ENCODE measurements around the gene TMEM53. TPM values are rescaled to one million over a fixed set of nuclear protein-coding genes. Genes with fewer than 3 reads are reported as not detected.

TMEM53 gene
- total RNA-seq, 1 experiment from 2014 or later: 5.9 TPM

GRCh38 chr1:44630116-44630515, 44.2 kb downstream of the TMEM53 start:
- no peak for DNase-seq (ENCODE audit: low read depth)

DNA sequence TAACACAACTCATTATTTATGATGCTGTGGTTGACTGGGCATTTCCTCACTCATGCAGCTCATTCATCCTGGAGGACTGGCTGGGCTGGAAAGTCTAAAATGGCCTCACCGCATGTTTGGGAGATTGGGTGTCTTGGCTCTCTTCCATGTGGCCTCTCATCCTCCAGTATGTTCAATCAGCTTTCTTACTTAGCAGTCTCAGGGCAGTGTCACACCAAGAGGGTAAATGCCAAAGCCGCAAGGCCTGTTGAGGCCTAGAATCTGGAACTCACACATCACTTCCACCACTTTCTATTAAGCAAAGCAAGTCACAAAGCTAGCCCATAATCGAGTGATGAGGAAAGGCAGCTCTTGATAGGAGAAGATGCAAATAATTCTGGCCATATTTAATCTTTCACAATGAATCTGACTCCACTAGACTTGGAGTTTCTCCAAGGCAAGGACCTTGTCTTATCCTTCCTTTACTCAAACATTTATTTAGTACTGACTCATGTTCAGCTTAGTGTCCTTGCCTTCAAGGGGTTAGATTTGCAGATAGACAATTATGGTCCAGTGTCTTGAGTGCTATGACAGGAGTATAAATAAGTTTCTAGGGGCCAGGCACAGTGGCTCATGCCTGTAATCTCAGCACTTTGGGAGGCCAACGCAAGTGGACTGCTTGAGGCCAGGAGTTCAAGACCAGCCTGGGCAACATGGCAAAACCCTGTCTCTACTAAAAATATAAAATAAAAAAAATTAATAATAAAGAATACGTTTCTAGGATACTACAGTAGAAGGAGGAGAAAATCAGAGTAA, 45.1 kb downstream of the TMEM53 start:
- no peak for DNase-seq (ENCODE audit: low read depth)

DNA sequence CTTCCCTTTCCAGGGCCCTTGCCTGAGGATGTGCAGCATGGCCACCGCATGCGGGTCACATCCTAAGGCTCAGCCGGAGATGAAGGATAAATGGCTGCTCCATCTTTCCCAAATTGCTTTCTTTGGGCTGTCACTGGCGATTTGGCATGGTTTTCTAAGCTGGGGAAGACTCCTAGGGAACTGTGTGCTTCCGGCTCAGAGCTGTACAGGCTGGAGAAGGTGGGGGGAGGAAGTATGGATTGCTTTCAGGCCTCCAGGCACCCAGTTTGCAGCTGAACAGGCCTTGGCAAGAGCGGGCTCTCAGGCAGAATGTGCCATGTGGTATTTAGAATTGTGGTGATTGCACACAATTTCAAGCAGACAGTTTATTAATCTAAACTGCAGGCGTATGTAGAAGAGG, 48.9 kb downstream of the TMEM53 start:
- no peak for DNase-seq (ENCODE audit: low read depth)

DNA sequence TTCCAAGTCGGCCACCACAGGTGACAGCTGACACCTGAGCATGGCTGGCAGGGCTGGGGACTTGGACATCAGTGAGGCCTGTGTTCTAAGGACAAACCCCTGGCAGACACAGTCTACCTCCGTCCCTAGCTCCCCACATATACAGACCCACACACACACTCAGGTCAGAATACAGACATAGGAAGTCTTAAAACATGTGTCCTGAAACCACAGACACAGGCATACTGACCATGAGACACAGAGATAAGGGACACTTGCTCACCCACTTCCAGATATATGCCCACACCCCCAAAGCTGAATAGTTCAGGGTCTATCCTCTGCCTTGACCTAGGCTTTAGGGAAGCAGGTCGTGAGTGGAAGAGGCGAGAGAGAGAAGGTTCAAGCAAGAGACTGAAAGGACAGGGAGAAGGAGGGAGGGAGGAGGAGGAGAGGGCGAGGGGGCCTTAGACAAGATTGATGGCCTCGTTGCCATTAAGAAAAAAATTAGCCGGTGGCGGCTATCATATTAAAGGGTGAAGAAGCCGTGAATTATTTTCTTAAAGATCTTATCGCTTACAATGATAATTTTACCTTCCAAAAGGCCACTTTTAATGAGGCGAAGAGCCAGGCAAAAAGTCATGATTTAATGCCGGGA, 49.9 kb downstream of the TMEM53 start:
- DNase-seq (ENCODE audit: low read depth): no peak

DNA sequence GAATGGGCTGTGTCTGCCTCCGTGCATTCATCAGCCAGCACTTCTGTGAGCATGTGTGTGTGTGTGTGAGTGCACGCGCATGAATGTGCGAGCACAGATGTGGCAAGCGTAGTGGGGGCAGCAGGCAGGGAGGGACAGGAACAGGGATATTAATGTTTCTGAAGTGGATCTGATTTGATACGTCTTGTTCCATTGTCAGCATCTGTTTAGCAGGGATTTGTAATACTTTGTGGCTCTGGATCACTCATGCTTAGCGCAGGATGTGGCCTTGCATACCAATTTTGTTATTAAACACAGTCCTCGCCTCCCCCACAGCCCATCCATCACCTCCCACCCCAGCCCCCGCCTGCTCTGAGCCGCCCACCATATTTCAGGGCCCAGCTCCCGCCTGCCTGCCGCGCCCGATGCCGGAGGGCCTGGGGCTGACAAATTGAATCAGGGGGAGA, 52.4 kb downstream of the TMEM53 start:
- DNase-seq (ENCODE audit: low read depth): no peak

DNA sequence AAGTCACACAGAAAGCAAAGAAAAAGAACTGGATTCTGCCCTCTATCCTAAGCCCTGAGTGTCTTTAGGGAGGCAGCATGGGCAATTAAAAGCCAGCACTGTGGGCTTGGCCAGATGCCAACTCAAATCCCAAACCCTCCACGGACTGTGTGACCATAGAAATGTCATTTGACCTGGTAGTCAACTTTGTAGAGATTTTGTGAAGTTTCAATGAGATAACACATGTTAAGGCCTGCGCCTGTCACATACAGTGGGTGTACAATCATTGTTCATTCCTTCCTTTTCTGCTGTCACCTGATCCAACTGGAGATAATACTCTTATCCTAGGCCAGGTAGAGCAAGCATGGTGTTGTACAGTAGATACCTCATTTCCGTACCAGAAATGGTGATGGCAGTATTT, 54.2 kb downstream of the TMEM53 start:
- no peak for DNase-seq (ENCODE audit: low read depth)

- no peak for DNase-seq (ENCODE audit: low read depth)
These were observed 54.9 kb downstream of the TMEM53 start for GRCh38 chr1:44619261-44619900.

DNA sequence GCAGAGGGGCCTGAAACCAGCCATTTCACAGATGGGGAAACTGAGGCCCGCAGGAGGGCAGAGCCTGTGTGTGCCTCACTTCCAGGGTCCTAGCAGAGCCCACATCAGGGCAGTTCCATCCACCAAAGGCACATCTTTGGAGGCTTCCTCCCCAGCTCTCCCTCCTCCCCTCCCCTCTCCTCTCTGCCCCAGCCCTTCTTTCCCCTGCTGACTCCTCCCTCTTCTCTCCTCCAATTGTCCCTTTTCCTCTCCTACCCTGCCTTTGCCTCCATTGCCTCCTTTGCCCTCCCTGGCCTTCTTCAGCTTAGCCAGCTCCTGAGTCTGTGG, 56.6 kb downstream of the TMEM53 start:
- DNase-seq (ENCODE audit: low read depth): no peak

DNA sequence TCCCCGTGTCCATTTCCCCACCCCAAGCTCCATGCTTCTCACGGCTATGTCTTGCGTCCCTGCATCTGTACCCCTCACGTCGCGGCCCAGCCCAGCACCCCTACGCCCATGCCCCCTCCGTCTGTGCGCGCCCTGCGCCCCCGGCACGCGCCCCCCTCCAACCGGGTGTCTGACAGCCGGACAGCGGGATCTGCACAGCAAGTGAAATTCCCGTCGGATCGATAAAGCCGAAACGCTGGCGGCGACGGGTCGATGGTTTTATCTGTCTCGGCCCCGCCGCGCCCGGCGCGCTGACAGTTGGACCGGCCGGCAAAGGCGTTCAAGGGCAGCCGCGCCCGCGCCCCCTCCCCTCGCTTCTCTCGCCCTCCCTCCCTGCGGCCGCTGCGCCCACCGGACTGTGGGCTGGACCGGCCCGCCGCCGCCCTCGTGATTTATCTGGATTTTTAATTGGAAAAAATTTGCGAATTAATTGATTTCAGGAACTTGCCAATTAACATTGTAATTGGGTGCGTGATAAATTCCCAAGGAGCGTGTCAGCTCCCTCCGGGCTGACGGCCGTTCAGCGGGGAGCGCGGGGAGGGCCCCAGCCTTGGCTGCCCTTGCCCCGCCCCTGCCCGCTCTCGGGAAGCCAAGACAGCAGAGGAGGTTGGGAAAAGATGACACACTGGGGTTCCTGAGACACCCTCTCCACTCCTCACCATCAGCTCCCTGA, 57.1 kb downstream of the TMEM53 start:
- DNase-seq (ENCODE audit: low read depth): peak; percentile 41

GRCh38 chr1:44616284-44616990, 57.8 kb downstream of the TMEM53 start:
- DNase-seq (ENCODE audit: low read depth): no peak

- DNase-seq (ENCODE audit: low read depth): no peak
These were observed 60.3 kb downstream of the TMEM53 start for GRCh38 chr1:44613941-44614340.

DNA sequence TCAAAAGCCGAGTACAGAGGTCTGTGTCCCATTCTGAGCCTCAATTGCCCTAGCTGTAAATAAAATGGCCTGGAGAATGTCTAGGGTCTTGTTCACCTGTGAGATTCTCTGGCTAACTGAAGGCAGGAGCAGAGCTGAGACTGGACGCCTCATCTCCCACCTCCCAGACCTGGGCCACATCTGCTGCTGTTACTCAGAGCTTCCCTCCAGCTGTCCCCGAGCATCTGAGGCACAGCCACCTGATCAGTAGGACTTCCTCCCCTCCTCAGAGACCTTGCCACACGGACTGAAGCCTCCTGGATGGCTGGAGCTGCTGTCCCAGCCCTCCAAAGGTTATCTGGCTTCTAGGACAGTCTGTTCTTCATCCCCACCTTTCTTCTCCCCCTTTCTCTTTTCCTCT, 62.4 kb downstream of the TMEM53 start:
- DNase-seq (ENCODE audit: low read depth): no peak

DNA sequence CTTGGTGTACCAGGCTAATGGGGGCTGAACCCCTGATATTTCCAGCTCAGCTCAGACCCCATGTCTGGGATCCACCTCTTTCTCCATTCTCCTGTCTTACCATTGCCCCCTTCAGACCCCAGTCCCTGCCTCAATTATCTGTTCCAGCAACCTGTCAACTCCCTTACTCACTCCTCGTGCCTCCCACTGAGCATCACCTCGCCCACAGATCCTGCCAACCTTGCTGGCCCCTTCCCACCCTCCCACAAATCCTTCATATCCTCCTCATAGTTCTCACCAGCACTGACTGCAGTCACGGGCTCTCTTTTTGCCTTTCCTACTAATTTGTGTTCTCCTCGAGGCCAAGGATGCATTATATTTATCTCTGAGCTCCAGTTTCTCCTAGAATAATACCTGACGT, 62.9 kb downstream of the TMEM53 start:
- no peak for DNase-seq (ENCODE audit: low read depth)

DNA sequence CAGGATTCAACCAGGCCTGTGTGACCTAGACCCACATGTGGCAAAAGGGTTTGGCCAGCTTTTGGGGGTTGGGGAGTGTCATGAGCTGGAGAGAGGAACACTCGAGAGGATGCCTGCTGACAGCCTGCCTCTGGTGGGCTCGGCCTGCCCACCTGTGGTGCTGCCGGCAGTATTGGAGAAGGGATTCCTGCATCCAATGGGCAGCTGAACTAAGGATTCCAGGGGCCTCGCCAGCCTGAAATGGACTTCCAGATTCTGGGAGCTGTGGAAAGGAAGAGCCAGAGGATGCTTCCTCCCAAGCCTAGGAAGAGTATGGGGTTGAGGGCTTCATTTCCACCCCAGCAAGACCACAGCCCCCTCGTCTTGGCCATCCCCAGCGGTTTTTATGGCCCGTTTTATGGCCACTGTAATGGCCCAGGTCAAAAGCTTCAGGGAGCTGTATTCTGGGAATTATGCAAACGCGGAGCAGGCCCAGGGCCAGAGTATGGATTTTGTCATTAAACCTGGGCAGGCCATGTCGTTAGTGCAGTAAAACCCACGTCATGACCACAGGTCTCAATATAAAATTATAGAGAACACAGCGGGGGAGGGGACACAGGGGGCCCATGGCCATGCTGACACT, 63.6 kb downstream of the TMEM53 start:
- DNase-seq (ENCODE audit: low read depth): no peak

DNA sequence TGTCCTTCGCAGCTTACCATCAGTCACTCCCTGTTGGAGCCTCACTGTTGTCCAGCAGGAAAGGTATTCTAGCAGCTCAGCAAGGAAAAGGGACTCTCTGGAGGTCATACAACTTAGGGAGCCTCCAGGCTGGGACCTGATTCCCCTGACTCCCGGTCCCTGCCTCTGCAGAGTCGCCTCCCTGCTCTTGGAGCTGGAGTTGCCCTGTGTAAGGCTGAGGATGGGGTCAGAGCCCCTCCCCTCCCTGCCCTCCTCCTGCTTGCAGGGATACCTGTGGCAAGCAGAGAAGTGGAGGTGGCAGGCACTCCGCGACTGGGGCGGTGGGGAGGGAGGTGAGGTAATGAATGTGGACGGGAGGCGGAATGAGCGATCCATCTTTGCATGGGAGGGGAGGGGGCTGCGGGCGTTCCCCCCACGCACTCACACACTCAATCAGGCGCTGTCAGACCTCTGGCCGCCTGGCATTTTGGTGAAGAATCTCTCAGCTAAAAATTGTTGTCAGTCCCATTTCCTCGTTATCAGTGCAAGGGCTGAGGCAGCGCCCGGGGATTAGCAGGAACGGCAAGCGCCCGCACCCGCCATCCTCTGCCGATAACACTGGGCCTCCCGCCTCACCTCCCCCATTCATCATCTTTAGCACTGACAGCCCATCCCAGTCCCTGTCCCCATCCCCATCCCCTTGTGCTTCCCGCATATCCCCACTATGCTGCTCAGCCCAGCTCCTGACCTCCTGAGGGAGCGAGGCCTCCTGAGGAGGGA, 64.3 kb downstream of the TMEM53 start:
- DNase-seq (ENCODE audit: low read depth): no peak

- DNase-seq (ENCODE audit: low read depth): peak; percentile 51
These were observed 64.9 kb downstream of the TMEM53 start for GRCh38 chr1:44609412-44609767.

DNA sequence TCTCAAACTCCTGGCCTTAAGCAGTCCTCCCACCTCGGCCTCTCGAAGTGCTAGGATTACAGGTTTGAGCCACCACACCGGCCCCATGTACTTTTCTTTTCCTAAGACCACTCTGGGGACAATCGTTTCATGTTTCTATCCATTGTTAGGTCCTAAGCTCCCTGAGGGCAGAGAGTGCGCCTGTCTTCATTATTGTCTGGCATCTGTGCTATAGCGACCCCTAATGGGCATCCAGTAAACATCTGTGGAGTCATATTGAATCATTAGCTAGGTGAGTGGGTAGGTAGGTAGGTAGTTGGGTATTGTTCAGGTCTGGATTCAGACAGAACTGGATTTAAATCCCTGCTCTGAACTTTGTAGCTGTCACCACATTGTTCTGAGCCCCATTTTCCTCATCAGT, 66.1 kb downstream of the TMEM53 start:
- no peak for DNase-seq (ENCODE audit: low read depth)

GRCh38 chr1:44606701-44607281, 67.5 kb downstream of the TMEM53 start:
- DNase-seq (ENCODE audit: low read depth): no peak

- DNase-seq (ENCODE audit: low read depth): no peak
These were observed 68.2 kb downstream of the TMEM53 start for GRCh38 chr1:44605914-44606615.
